DOHH2 (cell line): ENCODE measurements around the gene DPP4.

Source experiments
- EZH2phosphoT487 ChIP-seq: fragments of 200-600 bp; sonication (generic); IDR thresholded peaks from 2 replicates; pipeline ENCODE4 v1.6.1; 2017; ENCODE audit warnings: borderline replicate concordance, mild to moderate bottlenecking, antibody characterized with exemption, low read length, moderate library complexity, mixed read lengths
- TF ChIP-seq, protein P1 (sequence below): fragments of 200-600 bp; sonication (generic); IDR thresholded peaks from one replicate; pipeline ENCODE4 v1.5.1; 2014; ENCODE audit warnings: antibody characterized with exemption, mild to moderate bottlenecking, low read depth, low read length; ENCODE audit not compliant: poor library complexity, severe bottlenecking

- TF ChIP-seq, protein P1, sequence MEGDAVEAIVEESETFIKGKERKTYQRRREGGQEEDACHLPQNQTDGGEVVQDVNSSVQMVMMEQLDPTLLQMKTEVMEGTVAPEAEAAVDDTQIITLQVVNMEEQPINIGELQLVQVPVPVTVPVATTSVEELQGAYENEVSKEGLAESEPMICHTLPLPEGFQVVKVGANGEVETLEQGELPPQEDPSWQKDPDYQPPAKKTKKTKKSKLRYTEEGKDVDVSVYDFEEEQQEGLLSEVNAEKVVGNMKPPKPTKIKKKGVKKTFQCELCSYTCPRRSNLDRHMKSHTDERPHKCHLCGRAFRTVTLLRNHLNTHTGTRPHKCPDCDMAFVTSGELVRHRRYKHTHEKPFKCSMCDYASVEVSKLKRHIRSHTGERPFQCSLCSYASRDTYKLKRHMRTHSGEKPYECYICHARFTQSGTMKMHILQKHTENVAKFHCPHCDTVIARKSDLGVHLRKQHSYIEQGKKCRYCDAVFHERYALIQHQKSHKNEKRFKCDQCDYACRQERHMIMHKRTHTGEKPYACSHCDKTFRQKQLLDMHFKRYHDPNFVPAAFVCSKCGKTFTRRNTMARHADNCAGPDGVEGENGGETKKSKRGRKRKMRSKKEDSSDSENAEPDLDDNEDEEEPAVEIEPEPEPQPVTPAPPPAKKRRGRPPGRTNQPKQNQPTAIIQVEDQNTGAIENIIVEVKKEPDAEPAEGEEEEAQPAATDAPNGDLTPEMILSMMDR = no peak
- TF ChIP-seq EZH2phosphoT487 = no peak
These were observed 5.5 kb upstream of the DPP4 start for GRCh38 chr2:162079514-162079913.
